Breast epithelium (tissue), 4 donors: Measurements from ENCODE around the gene FAM174C. TPM values are rescaled to one million over a fixed set of nuclear protein-coding genes. Genes with fewer than 3 reads are reported as not detected.

Source experiments
- DNase-seq, 2 donors: peaks; one replicate each; pipeline ENCODE4 v3.0.0-alpha.2; 2019; ENCODE audit warnings: low spot score in 2 of 2
- H3K27ac ChIP-seq, 2 donors: fragments of 200-600 bp; sonication (generic) in 1 of 2; one replicate each; pipeline ENCODE4 v1.5.1; 2016 to 2019; ENCODE audit warnings: mild to moderate bottlenecking in 1 of 2
- H3K27me3 ChIP-seq, 2 donors: fragments of 200-600 bp; sonication (generic) in 1 of 2; one replicate each; pipeline versions ENCODE4 v1.5.1 to v1.6.0; 2017 to 2019; ENCODE audit warnings: control low read depth in 1 of 2, mild to moderate bottlenecking in 1 of 2
- H3K36me3 ChIP-seq: fragments of 200-600 bp; one replicate; pipeline ENCODE4 v1.5.1; 2019
- H3K4me1 ChIP-seq, 2 donors: fragments of 200-600 bp; sonication (generic); one replicate each; pipeline ENCODE4 v1.5.1; 2016 to 2019; ENCODE audit warnings: control low read depth in 1 of 2
- H3K4me3 ChIP-seq, 3 donors: fragments of 200-600 bp; sonication (generic); 1 replicate in 2 of 3; 2 replicates in 1 of 3; pipeline ENCODE4 v1.5.1; 2016 to 2019; ENCODE audit warnings: mild to moderate bottlenecking in 3 of 3, moderate library complexity in 2 of 3
- H3K9me3 ChIP-seq, 2 donors: fragments of 200-600 bp; sonication (generic) in 1 of 2; one replicate each; pipeline ENCODE4 v1.5.1; 2016 to 2019; ENCODE audit warnings: control low read depth in 1 of 2
- POLR2A ChIP-seq: fragments of 450-650 bp; IDR thresholded peaks from one replicate; pipeline ENCODE4 v1.6.1; 2016; ENCODE audit warnings: antibody characterized with exemption, mild to moderate bottlenecking, moderate library complexity
- POLR2AphosphoS5 ChIP-seq, 3 donors: sonication (generic); formaldehyde crosslinking; IDR thresholded peaks; one replicate each; pipeline ENCODE4 v1.6.1; 2017; ENCODE audit warnings: antibody characterized with exemption in 3 of 3
- intact Hi-C: fragments of 100-400 bp; cut with DNase I; formaldehyde crosslinking; loops from one replicate; pipeline ENCODE4 v1.15.1; 2023; ENCODE audit warnings: low total_unique reads
- total RNA-seq, 3 donors: library from RNA; depleted of rRNA; stranded (reverse); fragments of >200 nt; gene quantifications; one replicate each; pipeline ENCODE4 v1.1.0, GENCODE V29; 2016
- TF ChIP-seq, protein P1 (sequence below), 3 donors: fragments of 450-650 bp; IDR thresholded peaks; one replicate each; pipeline ENCODE4 v1.5.1; 2016 to 2017; ENCODE audit warnings: antibody characterized with exemption in 3 of 3, mild to moderate bottlenecking in 3 of 3, moderate library complexity in 3 of 3

Gene FAM174C
- total RNA-seq, 3 donors from 2014 or later: 43.9 to 60.6 (median 53.1) TPM

DNA sequence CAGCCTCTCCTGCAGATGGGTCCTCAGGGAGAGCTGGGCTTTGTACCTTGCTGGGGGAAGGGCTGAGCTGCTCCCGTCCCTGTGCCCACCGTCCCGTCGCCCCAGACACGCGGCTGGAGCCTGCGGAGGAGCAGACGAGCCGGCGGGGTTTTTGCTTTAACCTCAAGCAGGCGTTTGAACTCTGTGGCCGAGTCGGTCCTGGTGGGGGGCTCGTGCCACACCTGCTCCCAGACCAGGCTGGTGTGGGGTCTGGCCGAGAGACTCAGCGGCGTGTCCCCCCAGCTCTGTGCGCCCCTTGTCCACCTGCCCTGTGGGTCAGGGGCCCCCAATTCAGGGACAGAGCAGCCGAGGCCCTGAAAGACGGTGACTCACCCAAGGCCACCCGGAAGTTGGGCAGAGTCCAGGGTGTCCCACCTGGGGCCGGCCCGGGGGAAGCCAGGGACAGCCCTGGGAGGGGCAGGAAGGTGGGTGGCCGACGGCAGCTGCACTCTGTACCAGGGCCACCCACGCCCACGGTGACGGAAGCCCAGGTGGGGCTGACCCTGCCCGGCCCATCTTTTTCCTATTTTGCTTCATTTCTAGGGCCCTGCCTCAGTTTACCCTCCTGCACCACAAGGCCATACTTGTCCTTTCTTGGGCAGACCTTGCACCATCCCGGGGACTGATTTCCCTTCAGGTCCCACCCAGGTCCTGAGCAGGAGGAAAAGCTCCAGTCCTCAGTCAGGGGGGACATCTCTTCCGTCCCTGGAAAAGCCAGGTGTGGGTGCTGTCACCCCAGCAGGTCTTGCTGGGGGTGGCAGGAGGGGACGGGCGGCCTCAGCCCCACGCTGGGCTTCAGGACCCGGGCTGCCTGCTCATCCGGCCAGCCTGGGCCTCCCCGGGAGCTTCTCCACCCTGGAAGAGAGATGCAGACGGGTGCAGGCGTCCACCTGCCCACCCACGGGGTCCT lies 15.6 kb downstream of the FAM174C start:
- Histone ChIP-seq H3K36me3 (no peaks in the 10 kb centered on the region), H3K27ac (no peak overlapping the region), H3K27me3 (peaks cover 43 to 97% of the 10 kb centered on the region in 2 donors), H3K4me3 (no peak overlapping the region), H3K4me1 (peaks cover 0 to 6% of the 10 kb centered on the region in 2 donors), H3K9me3 (no peaks in the 10 kb centered on the region)
- no peak for DNase-seq
- no peak for TF ChIP-seq POLR2AphosphoS5 (IDR thresholded peaks at IDR 0.05)
- TF ChIP-seq, protein P1, sequence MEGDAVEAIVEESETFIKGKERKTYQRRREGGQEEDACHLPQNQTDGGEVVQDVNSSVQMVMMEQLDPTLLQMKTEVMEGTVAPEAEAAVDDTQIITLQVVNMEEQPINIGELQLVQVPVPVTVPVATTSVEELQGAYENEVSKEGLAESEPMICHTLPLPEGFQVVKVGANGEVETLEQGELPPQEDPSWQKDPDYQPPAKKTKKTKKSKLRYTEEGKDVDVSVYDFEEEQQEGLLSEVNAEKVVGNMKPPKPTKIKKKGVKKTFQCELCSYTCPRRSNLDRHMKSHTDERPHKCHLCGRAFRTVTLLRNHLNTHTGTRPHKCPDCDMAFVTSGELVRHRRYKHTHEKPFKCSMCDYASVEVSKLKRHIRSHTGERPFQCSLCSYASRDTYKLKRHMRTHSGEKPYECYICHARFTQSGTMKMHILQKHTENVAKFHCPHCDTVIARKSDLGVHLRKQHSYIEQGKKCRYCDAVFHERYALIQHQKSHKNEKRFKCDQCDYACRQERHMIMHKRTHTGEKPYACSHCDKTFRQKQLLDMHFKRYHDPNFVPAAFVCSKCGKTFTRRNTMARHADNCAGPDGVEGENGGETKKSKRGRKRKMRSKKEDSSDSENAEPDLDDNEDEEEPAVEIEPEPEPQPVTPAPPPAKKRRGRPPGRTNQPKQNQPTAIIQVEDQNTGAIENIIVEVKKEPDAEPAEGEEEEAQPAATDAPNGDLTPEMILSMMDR (IDR thresholded peaks at IDR 0.05): no peak
- TF ChIP-seq POLR2A: no peak
- intact Hi-C loops: no loop called here

- peaks cover 47 to 96% of the 10 kb centered on the region in 2 donors for H3K27me3 ChIP-seq
- intact Hi-C loops: no loop called here
Measured at GRCh38 chr19:1291761-1292418, 16.6 kb downstream of the FAM174C start.

DNA sequence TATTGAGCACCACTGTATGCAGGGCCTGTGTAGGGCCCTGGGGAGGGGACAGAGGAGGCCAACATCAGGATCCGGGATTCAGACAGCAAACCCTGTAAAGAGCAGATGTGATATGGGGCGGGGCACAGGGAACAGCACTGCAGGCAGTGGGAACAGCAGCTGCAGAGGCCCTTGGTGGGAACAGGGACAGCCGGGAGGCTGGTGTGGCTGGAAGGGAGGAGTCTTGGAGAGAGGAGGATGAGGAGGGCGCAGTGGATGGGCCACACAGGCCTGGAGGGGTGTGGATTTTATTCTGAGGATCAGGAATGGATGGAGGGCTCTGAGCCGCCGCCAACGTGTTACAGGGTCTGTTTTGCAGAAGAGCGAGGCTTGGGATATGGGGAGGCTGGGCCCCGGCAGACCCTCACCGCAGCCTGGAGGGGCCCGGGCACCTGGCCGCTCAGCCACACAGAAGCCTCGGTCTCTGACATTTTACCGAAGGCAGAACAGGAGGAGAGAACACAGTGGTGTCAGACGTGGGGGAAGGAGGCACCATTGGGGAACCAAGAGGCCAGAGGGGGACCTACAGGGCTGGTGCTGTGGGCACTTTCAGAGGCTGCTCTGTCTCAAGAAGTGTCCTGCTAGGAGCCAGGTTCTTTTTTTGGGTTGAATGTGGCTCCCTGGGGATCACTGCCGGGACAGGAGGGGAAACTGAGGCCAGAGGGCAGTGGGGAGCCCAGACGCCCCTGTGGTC lies 17.3 kb downstream of the FAM174C start:
- no peaks in the 10 kb centered on the region for H3K36me3 ChIP-seq
- no peak overlapping the region for H3K27ac ChIP-seq
- no peak for TF ChIP-seq POLR2AphosphoS5 (IDR thresholded peaks at IDR 0.05)
- TF ChIP-seq POLR2A: no peak
- TF ChIP-seq, protein P1 (IDR thresholded peaks at IDR 0.05): no peak
- H3K4me3 ChIP-seq: no peak overlapping the region
- no peaks in the 10 kb centered on the region for H3K9me3 ChIP-seq
- DNase-seq: no peak
- peaks cover 0 to 6% of the 10 kb centered on the region in 2 donors for H3K4me1 ChIP-seq
- intact Hi-C loops: no loop called here
- H3K27me3 ChIP-seq: peaks cover 41 to 89% of the 10 kb centered on the region in 2 donors

More at GRCh38 chr19:1291761-1292418, 16.6 kb downstream of the FAM174C start:
- no peak overlapping the region for H3K27ac ChIP-seq
- peaks cover 0 to 6% of the 10 kb centered on the region in 2 donors for H3K4me1 ChIP-seq
- no peaks in the 10 kb centered on the region for H3K36me3 ChIP-seq
- DNase-seq: no peak
- no peak overlapping the region for H3K4me3 ChIP-seq
- no peaks in the 10 kb centered on the region for H3K9me3 ChIP-seq
- TF ChIP-seq, protein P1 (IDR thresholded peaks at IDR 0.05): no peak
- no peak for TF ChIP-seq POLR2AphosphoS5 (IDR thresholded peaks at IDR 0.05)
- TF ChIP-seq POLR2A: no peak

GRCh38 chr19:1293782-1294604 lies 18.7 kb downstream of the FAM174C start:
- Histone ChIP-seq H3K9me3 (no peaks in the 10 kb centered on the region), H3K36me3 (no peaks in the 10 kb centered on the region), H3K4me1 (peaks cover 0 to 6% of the 10 kb centered on the region in 2 donors), H3K4me3 (no peak overlapping the region), H3K27me3 (peaks cover 33 to 75% of the 10 kb centered on the region in 2 donors), H3K27ac (no peak overlapping the region)
- no peak for DNase-seq
- intact Hi-C loops: no loop called here
- TF ChIP-seq, protein P1 (IDR thresholded peaks at IDR 0.05): no peak
- TF ChIP-seq POLR2AphosphoS5 (IDR thresholded peaks at IDR 0.05) (no peak), POLR2A (no peak)
